Fibroblast of skin of left biceps (primary cell): ENCODE measurements around the gene AXIN1.
"Not testable (repeated sequence)": the region's sequence is repeated elsewhere in the genome, so short reads cannot be mapped to it uniquely, and the experiment has no call there.

Experiments used
- DNase-seq, 2 experiments: peaks; one replicate each; pipeline ENCODE4 v3.0.0-alpha.2; 2013; ENCODE audit warnings: low read depth in 2 of 2

The AXIN1 gene

DNA sequence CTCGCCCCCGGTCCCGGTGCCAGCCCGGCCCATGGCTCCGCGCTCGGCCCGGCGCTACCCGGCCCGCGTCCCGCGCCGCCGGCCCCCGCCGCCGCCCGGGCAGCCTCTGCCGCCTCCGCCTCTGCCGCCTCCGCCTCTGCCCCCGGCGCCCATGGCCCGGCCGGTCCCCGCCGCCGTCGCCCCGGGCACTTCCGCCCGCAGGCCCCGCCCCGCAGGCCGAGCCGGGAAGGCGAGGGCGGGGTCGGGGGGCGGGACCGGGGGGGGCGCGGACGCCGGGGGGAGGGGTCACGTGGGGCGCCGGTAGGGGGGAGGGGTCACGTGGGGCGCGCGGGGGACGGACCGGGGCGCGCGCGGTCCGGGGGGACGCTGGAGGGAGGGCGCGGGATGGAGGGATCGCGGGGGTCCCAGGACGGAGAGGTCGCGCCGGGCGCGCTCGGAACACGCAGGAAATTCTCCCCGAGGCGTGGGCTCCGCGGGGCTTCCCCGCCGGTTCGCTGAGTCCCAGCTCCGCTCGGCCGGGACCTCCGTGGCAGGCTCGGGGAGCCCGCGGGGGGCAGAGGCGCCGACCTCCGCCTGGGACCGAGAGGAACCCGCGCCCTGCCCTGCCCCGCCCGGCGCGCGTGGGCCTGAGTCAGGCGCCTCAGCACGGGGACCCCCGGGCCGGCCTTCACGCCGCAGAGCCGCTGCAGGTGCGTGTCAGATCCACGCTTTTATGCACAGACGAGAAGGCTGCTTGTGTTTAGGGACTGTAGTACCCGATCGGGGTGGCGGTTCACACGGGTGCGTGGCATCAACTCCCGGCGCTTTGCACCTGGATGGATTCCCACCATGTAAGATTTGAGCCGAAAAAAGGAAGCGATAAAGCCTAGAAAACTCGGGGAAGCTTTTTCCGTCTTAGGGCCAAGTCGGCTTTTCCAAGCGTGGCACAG is 29.5 kb upstream of the AXIN1 start, which contains the start of gene PGAP6:
Gene PGAP6 (minus strand): TSS at position 190 of the 929 bp plus-strand sequence. CDS start 157 bp downstream, at position 33.
- no peak for DNase-seq

DNA sequence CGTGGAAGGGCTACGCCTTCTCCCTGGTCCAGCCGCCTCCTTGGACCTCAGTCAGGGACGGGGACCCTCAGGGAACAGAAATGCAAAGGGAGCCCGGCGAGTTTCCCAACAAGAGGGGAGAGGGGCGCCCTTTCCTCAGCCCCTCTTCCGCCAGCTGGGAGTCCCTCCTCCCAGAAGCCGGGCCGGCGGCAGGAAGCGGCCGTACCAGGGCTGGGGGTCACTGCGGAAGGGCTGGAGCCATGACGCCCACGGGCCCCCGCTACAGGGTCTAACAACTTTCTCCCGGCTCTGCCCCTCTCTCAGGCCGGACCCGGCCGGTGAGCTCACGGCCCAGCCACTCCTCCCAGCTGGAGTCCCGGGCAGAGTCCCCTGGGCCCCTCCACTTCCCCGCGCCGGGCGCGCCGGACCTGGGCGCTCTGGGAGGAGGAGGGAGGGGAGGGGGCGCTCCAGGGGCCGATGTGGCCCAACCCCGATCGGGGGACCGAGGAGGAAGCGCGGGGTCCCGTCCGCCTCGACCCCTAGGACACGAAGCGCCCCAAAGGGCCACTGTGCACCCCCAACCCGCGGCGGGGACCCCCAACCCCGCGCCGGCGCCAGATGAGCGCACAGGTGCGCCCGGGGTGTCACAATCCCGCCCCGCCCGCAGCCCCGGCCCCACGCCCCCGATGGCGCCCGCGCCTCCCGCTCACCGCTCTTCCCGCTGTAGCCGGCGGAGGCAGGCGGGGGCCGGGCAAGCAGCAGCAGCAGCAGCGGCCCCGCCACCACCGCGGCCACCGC is 28.7 kb upstream of the AXIN1 start:
- no peak for DNase-seq

DNA sequence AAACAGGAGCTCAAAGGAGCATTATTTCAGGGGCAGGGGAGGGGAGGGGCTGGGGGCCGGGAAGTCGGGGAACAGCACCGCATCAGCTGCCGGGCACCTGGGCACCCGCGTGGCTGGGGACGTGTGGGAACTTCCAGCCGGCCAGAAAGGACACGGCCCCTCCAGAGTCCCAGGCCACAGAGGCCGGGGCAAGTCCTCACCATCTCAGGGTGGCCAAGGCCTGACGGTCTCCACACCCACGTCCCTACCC is 28.2 kb upstream of the AXIN1 start:
- DNase-seq: no peak

GRCh38 chr16:379961-380761 is 27.6 kb upstream of the AXIN1 start:
- DNase-seq: no peak

GRCh38 chr16:379183-379960 is 26.8 kb upstream of the AXIN1 start:
- no peak for DNase-seq

- DNase-seq: no peak
These were observed 26.3 kb upstream of the AXIN1 start for GRCh38 chr16:378821-379182.

- not testable (repeated sequence) for DNase-seq
These were observed 25.7 kb upstream of the AXIN1 start for GRCh38 chr16:378113-378820.

DNA sequence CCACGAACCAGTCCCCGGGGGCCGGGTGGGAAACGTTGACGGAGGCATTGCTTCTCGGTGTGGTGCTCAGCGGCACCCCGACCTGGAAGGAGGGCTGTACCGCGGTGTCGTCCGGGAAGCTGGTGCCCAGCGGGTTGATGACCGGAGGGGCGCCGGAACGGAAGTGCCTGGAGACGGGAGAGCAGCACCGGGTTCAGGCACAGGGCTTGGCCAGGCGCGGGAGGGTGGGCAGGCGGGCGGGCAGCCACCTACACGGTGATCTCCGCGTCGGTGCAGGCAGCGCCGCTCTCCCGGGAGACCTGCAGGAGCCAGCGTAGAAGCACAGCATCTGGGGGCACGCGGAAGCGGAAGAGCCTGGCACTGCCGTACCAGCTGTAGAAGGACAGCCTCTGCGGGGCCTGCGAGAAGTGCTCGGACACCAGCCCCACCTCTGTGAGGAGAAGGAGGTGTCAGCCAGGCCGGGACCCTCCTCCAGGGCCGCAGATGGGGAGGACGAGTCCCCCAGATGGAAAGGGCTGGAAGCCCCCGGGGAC is 25.0 kb upstream of the AXIN1 start:
- DNase-seq: no peak

GRCh38 chr16:376817-377418 is 24.4 kb upstream of the AXIN1 start:
- DNase-seq: no peak

- DNase-seq: no peak
These were observed 23.6 kb upstream of the AXIN1 start for GRCh38 chr16:375927-376816.

DNA sequence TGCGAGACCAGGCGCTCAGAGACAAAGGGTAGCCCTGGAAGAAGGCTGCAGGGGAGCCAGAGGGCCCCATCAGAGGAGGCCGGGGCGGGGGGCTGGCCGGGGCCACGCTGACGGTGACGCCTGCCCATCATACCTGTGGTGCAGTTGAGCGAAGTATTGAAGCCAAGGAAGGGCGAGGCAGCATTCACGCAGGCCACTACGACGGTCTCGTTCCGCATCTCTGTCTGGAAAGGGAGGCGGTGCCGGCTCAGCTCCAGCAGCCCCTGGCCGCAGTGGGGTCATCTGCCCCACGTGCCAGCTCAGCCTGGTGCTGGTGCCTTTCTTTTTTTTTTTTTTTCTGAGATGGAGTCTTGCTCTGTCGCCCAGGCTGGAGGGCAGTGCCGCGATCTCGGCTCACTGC is 22.7 kb upstream of the AXIN1 start:
- no peak for DNase-seq

GRCh38 chr16:374616-374926 is 22.0 kb upstream of the AXIN1 start:
- no peak for DNase-seq

DNA sequence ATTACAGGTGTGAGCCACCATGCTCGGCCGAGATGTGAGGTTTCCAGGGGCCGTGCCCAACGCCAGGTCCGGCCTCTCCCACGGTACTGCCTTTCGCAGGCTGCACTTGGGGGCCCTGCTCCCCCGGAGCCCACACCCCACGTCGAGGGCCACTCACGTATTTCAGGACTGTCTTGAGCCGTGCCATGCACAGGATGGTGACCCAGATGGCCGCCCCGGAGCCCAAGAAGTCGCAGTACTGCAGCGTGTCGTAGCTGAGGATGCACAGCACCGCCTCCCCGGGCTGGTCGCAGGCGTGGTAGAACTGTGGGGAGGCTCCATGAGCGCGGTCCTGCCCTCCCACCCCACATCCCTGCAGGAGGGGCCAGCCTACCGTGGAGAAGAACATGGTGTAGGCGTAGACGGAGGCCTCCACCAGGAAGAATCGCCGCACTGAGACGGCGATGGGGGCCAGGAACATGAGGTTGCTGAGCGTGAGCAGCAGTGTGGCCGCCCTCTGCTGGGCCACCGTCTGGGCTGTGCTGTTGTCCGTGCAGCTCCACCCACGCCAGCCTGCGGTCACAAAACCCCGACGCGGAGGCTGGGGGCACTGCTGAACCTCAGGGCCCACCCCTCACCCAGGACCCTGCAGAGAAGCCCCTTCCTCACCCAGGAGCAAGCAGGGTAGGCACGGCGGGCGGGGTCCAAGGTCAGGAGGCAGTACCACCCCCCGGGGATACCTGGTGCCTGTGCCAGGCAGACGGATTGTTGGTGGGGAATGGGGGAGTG is 21.5 kb upstream of the AXIN1 start:
- no peak for DNase-seq

DNA sequence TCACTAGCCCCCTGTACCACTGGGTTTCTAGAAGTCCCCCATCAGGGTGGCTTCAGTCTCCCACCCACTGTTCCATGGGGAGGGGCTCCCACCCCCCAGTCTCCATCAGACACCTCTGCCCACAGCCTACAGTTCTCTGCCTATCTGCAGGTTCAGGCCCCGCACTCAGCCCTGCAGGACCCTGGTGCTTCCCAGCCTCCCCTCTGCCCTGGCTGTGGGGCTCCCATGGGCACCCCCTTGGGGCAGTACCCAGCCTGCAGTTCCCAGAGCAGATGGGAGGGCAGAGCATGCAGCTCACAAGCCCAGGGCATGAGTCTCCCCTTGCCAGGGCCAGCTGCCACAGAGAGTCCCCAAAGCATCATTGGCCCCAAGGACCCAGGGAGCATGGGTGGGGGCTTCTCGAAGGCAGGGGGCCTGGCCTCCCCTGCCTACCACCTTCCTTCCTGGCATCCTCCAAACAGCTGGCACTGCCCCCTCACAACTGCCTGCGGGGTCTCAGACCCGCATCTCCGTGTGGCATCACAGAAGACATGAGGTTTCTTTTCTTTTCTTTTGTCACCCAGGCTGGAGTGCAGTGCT is 20.6 kb upstream of the AXIN1 start:
- DNase-seq: no peak

DNA sequence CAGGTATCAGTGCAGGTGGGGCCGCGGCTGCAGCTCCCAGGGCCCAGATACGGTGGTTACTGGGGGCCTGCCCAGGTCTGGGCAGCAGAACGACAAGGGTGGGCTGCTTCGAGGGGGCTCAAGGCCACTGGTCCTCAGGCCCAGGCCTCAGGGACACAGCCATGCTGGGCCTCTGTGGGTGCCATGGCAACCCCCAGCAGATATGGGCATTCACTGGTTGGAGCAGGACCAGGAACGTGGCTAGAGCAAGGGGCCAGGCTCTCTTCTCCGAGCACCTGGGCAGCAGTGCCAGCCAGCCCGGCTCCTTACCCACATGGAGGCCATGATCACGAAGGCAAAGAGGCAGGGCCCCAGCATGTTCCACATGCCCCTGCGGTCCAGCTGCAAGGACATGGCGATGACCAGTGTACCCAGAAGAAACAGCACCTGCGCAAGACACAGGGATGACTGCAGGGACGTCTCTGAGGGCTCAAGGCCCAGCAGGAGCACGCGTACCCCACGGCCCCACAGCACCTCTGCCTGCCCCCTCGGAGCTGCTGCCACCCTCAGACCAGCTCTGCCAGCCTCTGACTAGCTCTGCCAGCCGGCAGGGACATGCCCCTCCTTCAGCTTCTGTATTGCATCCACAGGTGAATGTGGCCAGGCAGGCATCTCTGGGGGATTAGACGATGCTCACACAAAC is 19.9 kb upstream of the AXIN1 start:
- DNase-seq: no peak

- no peak for DNase-seq
These were observed 19.2 kb upstream of the AXIN1 start for GRCh38 chr16:371515-372301.

DNA sequence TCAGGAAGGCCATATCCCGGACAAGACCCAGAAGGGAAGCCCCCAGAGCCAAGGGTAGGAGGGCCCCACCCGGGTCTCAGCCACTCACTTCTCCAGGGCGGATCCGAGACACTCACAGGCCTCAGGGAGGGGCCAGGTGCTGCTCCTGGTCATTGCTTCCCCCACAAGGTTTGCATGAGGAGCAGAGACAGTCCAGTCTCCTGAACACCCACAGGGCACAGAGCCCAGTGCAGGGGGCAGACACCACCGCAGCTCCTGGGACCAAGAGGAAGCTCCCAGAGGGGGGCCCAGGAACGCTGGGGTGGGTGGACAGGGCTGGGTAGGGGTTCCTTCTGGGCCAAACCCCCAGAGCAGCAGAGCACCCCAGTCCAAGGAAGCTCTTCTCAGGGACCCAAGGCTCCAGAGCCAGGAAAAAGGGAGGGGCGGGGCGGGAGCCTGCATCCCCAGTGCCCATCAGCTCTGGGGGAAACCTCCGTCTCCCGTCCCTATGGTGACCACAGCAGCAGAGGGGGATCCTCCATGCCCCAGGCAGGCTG is 18.5 kb upstream of the AXIN1 start:
- no peak for DNase-seq
